Islet of Langerhans (tissue), 1 donor: Measurements from ENCODE around the gene MAOA.
A peak's percentile ranks its signal among the peaks of the same experiment; 100 is the strongest.
"Not testable (repeated sequence)": the region's sequence is repeated elsewhere in the genome, so short reads cannot be mapped to it uniquely, and the experiment has no call there.

Source experiments
- FAIRE-seq: peaks from one replicate; lab custom pipeline; 2011; peaks lifted over from hg19 to GRCh38; lab: Jason Lieb, UNC

Gene MAOA

GRCh38 chrX:43664258-43664657 lies 8.2 kb downstream of the MAOA start:
- FAIRE-seq: no peak

GRCh38 chrX:43664708-43665107 lies 8.6 kb downstream of the MAOA start:
- no peak for FAIRE-seq

- FAIRE-seq: no peak
These were observed 10.3 kb downstream of the MAOA start for GRCh38 chrX:43666311-43666912.

- FAIRE-seq: not testable (repeated sequence)
These were observed 20.0 kb downstream of the MAOA start for GRCh38 chrX:43675965-43676628.

- peak; percentile 93 for FAIRE-seq
These were observed 21.0 kb downstream of the MAOA start for GRCh38 chrX:43676971-43677572.

- no peak for FAIRE-seq
These were observed 21.9 kb downstream of the MAOA start for GRCh38 chrX:43677993-43678392.

- peak; percentile 43 for FAIRE-seq
These were observed 23.0 kb downstream of the MAOA start for GRCh38 chrX:43679058-43679457.

GRCh38 chrX:43679778-43680177 lies 23.7 kb downstream of the MAOA start:
- no peak for FAIRE-seq

GRCh38 chrX:43682726-43683125 lies 26.6 kb downstream of the MAOA start:
- FAIRE-seq: peak; percentile 94

- FAIRE-seq: no peak
These were observed 29.1 kb downstream of the MAOA start for GRCh38 chrX:43685221-43685620.

GRCh38 chrX:43688586-43688985 lies 32.5 kb downstream of the MAOA start:
- FAIRE-seq: no peak

GRCh38 chrX:43693602-43694406 lies 37.7 kb downstream of the MAOA start:
- no peak for FAIRE-seq

GRCh38 chrX:43699475-43699874 lies 43.4 kb downstream of the MAOA start:
- FAIRE-seq: no peak

GRCh38 chrX:43702079-43702524 lies 46.0 kb downstream of the MAOA start:
- FAIRE-seq: no peak

- no peak for FAIRE-seq
These were observed 46.6 kb downstream of the MAOA start for GRCh38 chrX:43702660-43703059.

- peak; percentile 21 for FAIRE-seq
These were observed 47.2 kb downstream of the MAOA start for GRCh38 chrX:43703211-43703791.

- FAIRE-seq: no peak
These were observed 50.8 kb downstream of the MAOA start for GRCh38 chrX:43706786-43707370.

- FAIRE-seq: peak; percentile 45
These were observed 51.9 kb downstream of the MAOA start for GRCh38 chrX:43707812-43708548.

- no peak for FAIRE-seq
These were observed 60.0 kb downstream of the MAOA start for GRCh38 chrX:43716144-43716543.

- no peak for FAIRE-seq
These were observed 60.6 kb downstream of the MAOA start for GRCh38 chrX:43716696-43717095.

GRCh38 chrX:43717161-43717560 lies 61.1 kb downstream of the MAOA start:
- FAIRE-seq: no peak
